Measurements from ENCODE around the gene PSMB10. TPM values are rescaled to one million over a fixed set of nuclear protein-coding genes. Genes with fewer than 3 reads are reported as not detected.
A peak's percentile ranks its signal among the peaks of the same experiment; 100 is the strongest.

PSMB10 gene
- total and polyA plus RNA-seq, 2 of the 4 experiments (the other 2 are of a cell fraction) = 28.7 to 36.7 TPM

DNA sequence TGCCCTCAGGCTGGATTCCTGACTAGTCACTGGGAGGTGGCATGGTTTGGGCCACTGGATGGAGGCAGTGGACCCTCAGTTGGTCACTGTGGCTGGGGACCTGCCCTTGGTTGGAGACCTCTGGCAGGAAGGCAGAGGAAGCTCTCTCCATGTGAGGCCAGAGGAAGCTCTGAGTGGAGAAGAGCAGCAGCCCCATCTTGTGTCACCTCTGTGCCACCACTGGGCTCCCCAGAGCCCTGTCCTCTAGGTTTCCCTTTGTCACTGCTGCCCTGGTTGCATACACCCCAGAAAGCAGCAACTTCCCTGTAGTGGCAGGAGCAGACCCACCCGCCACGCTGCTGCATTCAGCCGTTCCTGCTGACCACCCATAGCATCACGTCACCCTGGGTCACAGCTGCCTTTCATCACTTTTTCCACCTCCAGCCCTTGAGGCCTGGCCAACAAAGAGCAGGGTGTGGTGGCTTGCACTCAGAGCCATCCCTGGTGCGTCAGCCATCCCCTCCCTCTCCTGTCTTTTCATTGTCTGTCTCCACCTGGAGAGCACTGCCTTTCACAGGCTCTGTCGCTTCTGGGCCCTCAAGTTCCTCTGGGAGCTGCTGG lies 16.9 kb downstream of the PSMB10 start:
- TF ChIP-seq, protein P1, sequence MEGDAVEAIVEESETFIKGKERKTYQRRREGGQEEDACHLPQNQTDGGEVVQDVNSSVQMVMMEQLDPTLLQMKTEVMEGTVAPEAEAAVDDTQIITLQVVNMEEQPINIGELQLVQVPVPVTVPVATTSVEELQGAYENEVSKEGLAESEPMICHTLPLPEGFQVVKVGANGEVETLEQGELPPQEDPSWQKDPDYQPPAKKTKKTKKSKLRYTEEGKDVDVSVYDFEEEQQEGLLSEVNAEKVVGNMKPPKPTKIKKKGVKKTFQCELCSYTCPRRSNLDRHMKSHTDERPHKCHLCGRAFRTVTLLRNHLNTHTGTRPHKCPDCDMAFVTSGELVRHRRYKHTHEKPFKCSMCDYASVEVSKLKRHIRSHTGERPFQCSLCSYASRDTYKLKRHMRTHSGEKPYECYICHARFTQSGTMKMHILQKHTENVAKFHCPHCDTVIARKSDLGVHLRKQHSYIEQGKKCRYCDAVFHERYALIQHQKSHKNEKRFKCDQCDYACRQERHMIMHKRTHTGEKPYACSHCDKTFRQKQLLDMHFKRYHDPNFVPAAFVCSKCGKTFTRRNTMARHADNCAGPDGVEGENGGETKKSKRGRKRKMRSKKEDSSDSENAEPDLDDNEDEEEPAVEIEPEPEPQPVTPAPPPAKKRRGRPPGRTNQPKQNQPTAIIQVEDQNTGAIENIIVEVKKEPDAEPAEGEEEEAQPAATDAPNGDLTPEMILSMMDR (conservative IDR thresholded peaks at IDR 0.05; ENCODE audit: low read depth, low read length) = 0 out of 2 replicates have a peak, but pooled peaks have one; percentile 11
- no peak for TF ChIP-seq NFE2L2 (IDR thresholded peaks at IDR 0.05; ENCODE audit: low read depth, low read length)
- intact Hi-C loops (cut with micrococcal nuclease) = no loop called here
- no peak overlapping the region for H4K8ac ChIP-seq (ENCODE audit: low read depth in 2 of 2, low read length in 2 of 2)
- H2AK5ac ChIP-seq (ENCODE audit: low read depth, low read length) = no peak overlapping the region
- no peak overlapping the region for H3K4ac ChIP-seq (ENCODE audit: low read depth, low read length)
- dilution Hi-C loops (cut with HindIII; ENCODE audit: low sequenced_read_pairs, unreplicated experiment) = no loop called here
- peaks cover 23% of the 10 kb centered on the region for H3K4me1 ChIP-seq (ENCODE audit: control insufficient read depth, insufficient read depth, low read length)
- no peak overlapping the region for H2BK15ac ChIP-seq (ENCODE audit: low read depth, low read length)
- no peak overlapping the region for H4K5ac ChIP-seq (ENCODE audit: low read depth, low read length)
- no TSS peak for BruUV-seq (replicated peaks)
- H3K9ac ChIP-seq (ENCODE audit: low read depth, low read length) = no peak overlapping the region
- whole genome bisulfite sequencing, 2 experiments (ENCODE audit: extremely low coverage in 2 of 2, insufficient read length in 1 of 2) = 93% methylated on average over 3 of the region's 6 CpGs; no CpG with 5 or more reads in 1 of the 2 experiments
- H3K9me1 ChIP-seq (ENCODE audit: insufficient read depth, low read length) = peaks cover 34% of the 10 kb centered on the region
- H3K79me1 ChIP-seq (ENCODE audit: low read depth in 1 of 2, low read length in 2 of 2) = peaks cover 14 to 87% of the 10 kb centered on the region in 2 experiments
- no peaks in the 10 kb centered on the region for H3K27me3 ChIP-seq (ENCODE audit: control insufficient read depth, insufficient read depth, low read length)
- H3K4me3 ChIP-seq (ENCODE audit: insufficient read depth, low read depth, low read length) = no peak overlapping the region
- H4K20me1 ChIP-seq (ENCODE audit: insufficient read depth, low read length) = peaks cover 75% of the 10 kb centered on the region
- ChIA-PET CTCF (no interaction called here), POLR2A (ENCODE audit: unreplicated experiment) (interaction anchor here (0.6 kb wide), 1 partner anchor 360 kb away, joined by 3 read pairs; no protein-coding TSS in a partner anchor)
- no peaks in the 10 kb centered on the region for H3K9me3 ChIP-seq (ENCODE audit: control insufficient read depth, insufficient read depth, low read length)
- no peak overlapping the region for H3K27ac ChIP-seq (ENCODE audit: insufficient read depth, low read length)
- DNase-seq (no peak), ATAC-seq (ENCODE audit: low read depth) (no peak)
- in situ Hi-C loops (cut with MboI; ENCODE audit: low sequenced_read_pairs) = no loop called here
- no peak overlapping the region for H2BK120ac ChIP-seq (ENCODE audit: low read depth, low read length)
- peaks cover 21% of the 10 kb centered on the region for H3K36me3 ChIP-seq (ENCODE audit: control insufficient read depth, insufficient read depth, low read length)
- no peak overlapping the region for H3K4me2 ChIP-seq (ENCODE audit: low read depth, low read length)
- H2AK9ac ChIP-seq (replicated peaks; ENCODE audit: low read depth, low read length, poor library complexity) = no peak overlapping the region
- no peak overlapping the region for H3K56ac ChIP-seq (ENCODE audit: extremely low read depth, insufficient read depth, low read length)
- no peak overlapping the region for H3K14ac ChIP-seq (replicated peaks; ENCODE audit: low read depth, low read length)
- H3K23ac ChIP-seq (ENCODE audit: low read depth, low read length) = no peak overlapping the region
- H2BK5ac ChIP-seq (ENCODE audit: low read depth, low read length, poor library complexity, severe bottlenecking) = no peak overlapping the region
- no peak overlapping the region for H3K18ac ChIP-seq (ENCODE audit: low read depth, low read length)
- H4K91ac ChIP-seq (ENCODE audit: insufficient read depth, low read depth, low read length) = no peak overlapping the region
- H2AFZ ChIP-seq (replicated peaks; ENCODE audit: low read length, poor library complexity) = no peak overlapping the region
- no peak overlapping the region for H2BK20ac ChIP-seq (ENCODE audit: low read depth, low read length)

Measured in IMR-90 (cell line).